H1 (cell line): Measurements from ENCODE around the gene ASXL3. TPM values are rescaled to one million over a fixed set of nuclear protein-coding genes. Genes with fewer than 3 reads are reported as not detected.

Experiments
- CTCF ChIA-PET: fragments of 300-600 bp; sonication (Branson Sonifier 250); formaldehyde crosslinking; loops from one replicate; lab custom pipeline; 2021; ENCODE audit not compliant: partially characterized antibody; lab: Charles Lee
- POLR2A ChIA-PET: fragments of 300-600 bp; sonication (Branson Sonifier 250); formaldehyde crosslinking; loops from one replicate; lab custom pipeline; 2021; ENCODE audit warnings: inconsistent platforms; ENCODE audit not compliant: partially characterized antibody; lab: Charles Lee
- DNase-seq, 2 experiments: peaks; one replicate each; pipeline versions ENCODE4 v3.0.0 to v3.0.0-alpha.2; 2010 to 2022; ENCODE audit warnings: low spot score in 2 of 2, low read depth in 1 of 2, mixed read lengths in 1 of 2
- FAIRE-seq: peaks from 2 replicates; lab custom pipeline; 2011; peaks lifted over from hg19 to GRCh38; lab: Jason Lieb, UNC
- H2AFZ ChIP-seq: 2 replicates; pipeline ENCODE4 v1.8.1; 2012; ENCODE audit warnings: low read length, inconsistent platforms
- H2AK5ac ChIP-seq: 2 replicates; pipeline ENCODE4 v1.6.1; 2013; ENCODE audit warnings: low read depth, low read length
- H2BK120ac ChIP-seq: replicated peaks from 2 replicates; pipeline ENCODE3; 2013; ENCODE audit warnings: low read depth, low read length, inconsistent platforms
- H2BK12ac ChIP-seq: 2 replicates; pipeline ENCODE4 v1.6.1; 2013; ENCODE audit warnings: low read depth, low read length
- H2BK15ac ChIP-seq: 2 replicates; pipeline ENCODE4 v1.6.1; 2013; ENCODE audit warnings: low read length
- H2BK20ac ChIP-seq: 2 replicates; pipeline ENCODE4 v1.6.1; 2013; ENCODE audit warnings: low read length
- H2BK5ac ChIP-seq: 2 replicates; pipeline ENCODE4 v1.6.1; 2013; ENCODE audit warnings: low read depth, low read length
- H3K14ac ChIP-seq: 2 replicates; pipeline ENCODE4 v1.6.1; 2013; ENCODE audit warnings: inconsistent platforms; ENCODE audit not compliant: insufficient read length
- H3K18ac ChIP-seq: 2 replicates; pipeline ENCODE4 v1.6.1; 2013; ENCODE audit warnings: low read length; ENCODE audit errors: extremely low read depth
- H3K23ac ChIP-seq: 2 replicates; pipeline ENCODE4 v1.6.1; 2013; ENCODE audit warnings: inconsistent platforms; ENCODE audit not compliant: insufficient read length
- H3K23me2 ChIP-seq: 2 replicates; pipeline ENCODE4 v1.6.1; 2013; ENCODE audit warnings: low read depth, low read length
- H3K27ac ChIP-seq: 2 replicates; pipeline ENCODE4 v1.6.1; 2011; ENCODE audit warnings: low read depth, low read length, inconsistent platforms
- H3K27me3 ChIP-seq, 4 experiments: replicated peaks in 1 of 4; 1 replicate in 1 of 4; 2 replicates in 3 of 4; pipeline versions ENCODE4 v1.6.1 to v1.8.1; 2011 to 2013; ENCODE audit warnings: low read length in 3 of 4, mild to moderate bottlenecking in 3 of 4, inconsistent platforms in 2 of 4, mixed read lengths in 2 of 4, moderate library complexity in 1 of 4; ENCODE audit not compliant: control insufficient read depth in 3 of 4, insufficient read depth in 3 of 4; ENCODE audit errors: extremely low read depth in 1 of 4
- H3K36me3 ChIP-seq, 4 experiments: 2 replicates each; pipeline versions ENCODE4 v1.6.1 to v1.8.1; 2011 to 2013; ENCODE audit warnings: mild to moderate bottlenecking in 4 of 4, low read length in 3 of 4, moderate library complexity in 2 of 4, control low read depth in 1 of 4, inconsistent platforms in 1 of 4; ENCODE audit not compliant: insufficient read depth in 4 of 4, control insufficient read depth in 2 of 4
- H3K4ac ChIP-seq: replicated peaks from 2 replicates; pipeline ENCODE3; 2013; ENCODE audit warnings: low read length, low read depth, mixed read lengths, inconsistent platforms; ENCODE audit not compliant: insufficient read length
- H3K4me1 ChIP-seq, 4 experiments: replicated peaks in 1 of 4; 1 replicate in 1 of 4; 2 replicates in 3 of 4; pipeline versions ENCODE4 v1.6.1 to v1.8.1; 2011 to 2013; ENCODE audit warnings: low read length in 3 of 4, inconsistent platforms in 2 of 4, mixed read lengths in 1 of 4; ENCODE audit not compliant: insufficient read depth in 4 of 4, control insufficient read depth in 3 of 4
- H3K4me2 ChIP-seq, 2 experiments: 2 replicates each; pipeline versions ENCODE4 v1.6.1 to v1.8.1; 2011 to 2013; ENCODE audit warnings: low read depth in 2 of 2, low read length in 2 of 2, control low read depth in 1 of 2, inconsistent platforms in 1 of 2, mild to moderate bottlenecking in 1 of 2; ENCODE audit not compliant: insufficient read depth in 1 of 2
- H3K4me3 ChIP-seq, 4 experiments: fragments of 200-600, 300-600 bp in 1 of 4; sonication (generic), shearing (Covaris generic), sonication (Bioruptor Twin) in 1 of 4; 2 replicates each; pipeline versions ENCODE4 v1.5.1 to v1.8.1; 2011 to 2016; ENCODE audit warnings: low read length in 4 of 4, low read depth in 3 of 4, control low read depth in 2 of 4, inconsistent platforms in 2 of 4, mild to moderate bottlenecking in 2 of 4, mixed read lengths in 1 of 4, moderate library complexity in 1 of 4; ENCODE audit not compliant: insufficient read depth in 2 of 4; ENCODE audit errors: extremely low read depth in 1 of 4
- H3K56ac ChIP-seq: replicated peaks from 2 replicates; pipeline ENCODE3; 2013; ENCODE audit warnings: low read depth, mild to moderate bottlenecking, mixed read lengths, low read length, inconsistent platforms; ENCODE audit not compliant: insufficient read length
- H3K79me1 ChIP-seq: 2 replicates; pipeline ENCODE4 v1.6.1; 2013; ENCODE audit warnings: low read depth, low read length, control low read depth
- H3K79me2 ChIP-seq, 2 experiments: 2 replicates each; pipeline versions ENCODE4 v1.6.1 to v1.8.1; 2012 to 2013; ENCODE audit warnings: low read length in 2 of 2, mild to moderate bottlenecking in 2 of 2, inconsistent platforms in 1 of 2; ENCODE audit not compliant: insufficient read depth in 2 of 2, control insufficient read depth in 1 of 2
- H3K9ac ChIP-seq, 4 experiments: replicated peaks in 1 of 4; 1 replicate in 1 of 4; 2 replicates in 3 of 4; pipeline versions ENCODE4 v1.6.1 to v1.8.1; 2011 to 2013; ENCODE audit warnings: low read depth in 3 of 4, low read length in 3 of 4, control low read depth in 2 of 4, mild to moderate bottlenecking in 2 of 4, moderate library complexity in 2 of 4, inconsistent platforms in 1 of 4; ENCODE audit errors: extremely low read depth in 1 of 4
- H3K9me3 ChIP-seq, 2 experiments: 2 replicates each; pipeline versions ENCODE4 v1.6.1 to v1.8.1; 2012 to 2013; ENCODE audit warnings: mild to moderate bottlenecking in 2 of 2, moderate library complexity in 2 of 2, control low read depth in 1 of 2, inconsistent platforms in 1 of 2, low read depth in 1 of 2, low read length in 1 of 2, mixed read lengths in 1 of 2; ENCODE audit not compliant: insufficient read depth in 2 of 2
- H4K20me1 ChIP-seq, 2 experiments: replicated peaks in 1 of 2; 2 replicates each; pipeline versions ENCODE3 to v1.8.1; 2011 to 2013; ENCODE audit warnings: inconsistent platforms in 2 of 2, low read length in 2 of 2, mild to moderate bottlenecking in 1 of 2; ENCODE audit not compliant: insufficient read depth in 2 of 2, control insufficient read depth in 1 of 2
- H4K5ac ChIP-seq: 2 replicates; pipeline ENCODE4 v1.6.1; 2013; ENCODE audit warnings: low read length, low read depth, mixed read lengths, inconsistent platforms; ENCODE audit not compliant: insufficient read length
- H4K8ac ChIP-seq: 2 replicates; pipeline ENCODE4 v1.8.0; 2013; ENCODE audit warnings: mild to moderate bottlenecking, moderate library complexity, low read length, inconsistent platforms; ENCODE audit not compliant: insufficient read depth; ENCODE audit errors: extremely low read depth
- H4K91ac ChIP-seq: replicated peaks from 2 replicates; pipeline ENCODE3; 2013; ENCODE audit warnings: low read length, mixed read lengths, inconsistent platforms; ENCODE audit not compliant: insufficient read length
- CBX5 ChIP-seq: fragments of 300-800, 300-1000 bp; sonication (generic); IDR thresholded peaks from 2 replicates; pipeline ENCODE4 v1.7.1; 2016; ENCODE audit warnings: antibody characterized with exemption, low read length, low read depth
- HDAC2 ChIP-seq, 2 experiments: fragments of 300-600 bp in 1 of 2; sonication (generic) in 1 of 2; IDR thresholded peaks; 2 replicates each; pipeline ENCODE4 v1.6.1; 2011 to 2012; ENCODE audit warnings: low read depth in 2 of 2, low read length in 2 of 2, mild to moderate bottlenecking in 2 of 2, moderate library complexity in 2 of 2, borderline replicate concordance in 1 of 2, inconsistent platforms in 1 of 2
- RAD21 ChIP-seq, 2 experiments: IDR thresholded peaks in 1 of 2; conservative IDR thresholded peaks in 1 of 2; 2 replicates each; pipeline ENCODE4 v1.6.1; 2011; ENCODE audit warnings: low read depth in 2 of 2, low read length in 2 of 2, improper control_type of control experiment in 1 of 2, inconsistent platforms in 1 of 2, mild to moderate bottlenecking in 1 of 2, moderate library complexity in 1 of 2
- SUZ12 ChIP-seq: fragments of 200-600 bp; sonication (generic); IDR thresholded peaks from 2 replicates; pipeline ENCODE4 v1.6.1; 2012; ENCODE audit warnings: mild to moderate bottlenecking, inconsistent platforms, low read length, moderate library complexity, mixed read lengths
- YY1 ChIP-seq: IDR thresholded peaks from 2 replicates; pipeline ENCODE4 v1.6.1; 2011; ENCODE audit warnings: low read depth, mild to moderate bottlenecking, low read length
- WGBS, 2 experiments: shearing (Covaris generic) in 1 of 2; methylation state at CpG; one replicate each; pipeline versions ENCODE4 v1.1.6 to v1.1.7; 2013 to 2015; ENCODE audit warnings: low lambda C conversion rate in 2 of 2, mixed read lengths in 2 of 2, inconsistent platforms in 1 of 2, low coverage in 1 of 2, missing lambda C conversion rate in 1 of 2; ENCODE audit not compliant: insufficient replicate concordance in 2 of 2, insufficient coverage in 1 of 2, insufficient read length in 1 of 2; ENCODE audit errors: extremely low coverage in 1 of 2, missing lambda C conversion rate in 1 of 2; 5-methylcytosine and 5-hydroxymethylcytosine counted together
- polyA plus RNA-seq, 7 experiments: library from polyadenylated mRNA; depleted of rRNA in 3 of 7; stranded (reverse) in 5 of 7; unstranded in 2 of 7; fragments of >200 nt in 5 of 7; fragments of 200-250 nt in 2 of 7; gene quantifications; 1 replicate in 5 of 7; 2 replicates in 1 of 7; 4 replicates in 1 of 7; pipeline versions ENCODE4 v1.2.1 to v1.2.3, GENCODE V29; 2011 to 2013; ENCODE audit warnings: missing spikeins in 2 of 7, mixed read lengths in 2 of 7
- total RNA-seq: library from RNA; stranded (reverse); fragmentation: NEBNext Ultra II Directional; extraction: Animal tissue kit (Norgen Biotek cat#: 25700); gene quantifications from 2 replicates; pipeline ENCODE4 v1.2.1, GENCODE V29; 2021
- TF ChIP-seq, protein P1 (sequence below): IDR thresholded peaks from 2 replicates; pipeline ENCODE4 v1.6.1; 2011; ENCODE audit warnings: low read length, improper control_type of control experiment

Gene ASXL3
- total and polyA plus RNA-seq, 2 of the 8 experiments (the other 6 are each of a cell fraction or from before 2014, with no cell fraction given): 0.08 to 1.3 TPM

DNA sequence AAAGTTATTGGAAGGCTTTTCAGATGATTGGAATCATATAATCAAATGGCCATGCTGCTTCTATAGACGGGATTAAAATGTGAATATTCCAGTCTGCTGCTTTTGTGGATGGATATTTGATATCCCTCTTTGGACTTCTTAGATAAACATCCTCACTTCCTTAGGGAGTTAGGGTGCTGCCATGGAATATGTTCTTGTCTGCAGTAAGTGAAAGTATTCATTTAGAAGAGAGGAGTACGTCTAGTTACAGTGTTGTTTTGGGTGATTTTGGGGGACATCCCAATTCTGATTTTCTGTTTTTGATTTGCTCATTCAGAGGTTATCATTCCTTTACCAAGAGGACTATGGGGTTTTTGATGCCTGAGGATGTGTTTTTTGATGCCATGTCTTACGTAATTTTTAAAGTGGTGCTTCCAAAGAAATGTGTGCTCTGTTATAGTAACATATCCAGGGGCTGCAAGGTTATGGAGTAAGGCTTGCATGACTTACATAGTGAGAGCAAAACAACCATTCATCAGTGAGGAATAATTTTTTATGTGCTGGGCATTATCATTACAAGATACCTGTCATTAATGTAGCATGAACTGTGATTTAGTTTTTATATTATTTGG is 33.6 kb downstream of the ASXL3 start:
- no peaks in the 10 kb centered on the region for H3K9me3 ChIP-seq
- no peak overlapping the region for H3K23ac ChIP-seq
- no peak overlapping the region for H3K14ac ChIP-seq
- no peak overlapping the region for H4K8ac ChIP-seq
- H3K79me1 ChIP-seq: no peaks in the 10 kb centered on the region
- no peak overlapping the region for H2BK15ac ChIP-seq
- no peak overlapping the region for H3K18ac ChIP-seq
- no peaks in the 10 kb centered on the region for H3K36me3 ChIP-seq
- no peak overlapping the region for H3K9ac ChIP-seq
- H3K56ac ChIP-seq: no peak overlapping the region
- H2BK12ac ChIP-seq: no peak overlapping the region
- ChIA-PET POLR2A (no interaction called here), CTCF (no interaction called here)
- no peak for TF ChIP-seq RAD21 (IDR thresholded peaks at IDR 0.05 in 1 of 2, conservative IDR thresholded peaks at IDR 0.05 in 1 of 2; ENCODE audit: low read depth in 2 of 2, low read length in 2 of 2)
- no peak for TF ChIP-seq HDAC2 (IDR thresholded peaks at IDR 0.05; ENCODE audit: borderline replicate concordance in 1 of 2, low read depth in 2 of 2, low read length in 2 of 2)
- no peak for TF ChIP-seq CBX5
- TF ChIP-seq YY1: no peak
- TF ChIP-seq, protein P1, sequence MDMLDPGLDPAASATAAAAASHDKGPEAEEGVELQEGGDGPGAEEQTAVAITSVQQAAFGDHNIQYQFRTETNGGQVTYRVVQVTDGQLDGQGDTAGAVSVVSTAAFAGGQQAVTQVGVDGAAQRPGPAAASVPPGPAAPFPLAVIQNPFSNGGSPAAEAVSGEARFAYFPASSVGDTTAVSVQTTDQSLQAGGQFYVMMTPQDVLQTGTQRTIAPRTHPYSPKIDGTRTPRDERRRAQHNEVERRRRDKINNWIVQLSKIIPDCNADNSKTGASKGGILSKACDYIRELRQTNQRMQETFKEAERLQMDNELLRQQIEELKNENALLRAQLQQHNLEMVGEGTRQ: no peak
- TF ChIP-seq SUZ12: no peak
- H2AFZ ChIP-seq: no peak overlapping the region
- H4K20me1 ChIP-seq: no peaks in the 10 kb centered on the region
- 89% methylated on average over 3 of the region's 3 CpGs; no CpG with 5 or more reads in 1 of the 2 experiments for WGBS, 2 experiments
- DNase-seq (no peak), FAIRE-seq (no peak)
- no peaks in the 10 kb centered on the region for H3K79me2 ChIP-seq
- H3K23me2 ChIP-seq: no peaks in the 10 kb centered on the region
- no peak overlapping the region for H3K4me2 ChIP-seq
- no peak overlapping the region for H2AK5ac ChIP-seq
- H4K91ac ChIP-seq: no peak overlapping the region
- H2BK20ac ChIP-seq: no peak overlapping the region
- H2BK5ac ChIP-seq: no peak overlapping the region
- H3K27ac ChIP-seq: no peak overlapping the region
- H3K4me3 ChIP-seq: no peak overlapping the region
- H4K5ac ChIP-seq: no peak overlapping the region
- H3K27me3 ChIP-seq: no peaks in the 10 kb centered on the region
- no peak overlapping the region for H3K4ac ChIP-seq
- H2BK120ac ChIP-seq: no peak overlapping the region
- H3K4me1 ChIP-seq: peaks cover 0 to 3% (median 1%) of the 10 kb centered on the region in 4 experiments; a peak in 3 of 7 replicates
